Subcutaneous abdominal adipose tissue (tissue), 5 donors: ENCODE measurements around the gene FPR2.
"Not testable (repeated sequence)": the region's sequence is repeated elsewhere in the genome, so short reads cannot be mapped to it uniquely, and the experiment has no call there.

Source experiments
- H3K27ac ChIP-seq: one replicate; pipeline ENCODE4 v1.7.0; 2013; ENCODE audit warnings: low read depth, mild to moderate bottlenecking, inconsistent platforms, low read length, moderate library complexity
- H3K27me3 ChIP-seq, 5 donors: one replicate each; pipeline ENCODE4 v1.7.0; 2013; ENCODE audit warnings: low read length in 5 of 5, inconsistent platforms in 1 of 5; ENCODE audit not compliant: control insufficient read depth in 5 of 5, insufficient read depth in 4 of 5
- H3K36me3 ChIP-seq, 5 donors: one replicate each; pipeline ENCODE4 v1.7.0; 2013; ENCODE audit warnings: low read length in 5 of 5; ENCODE audit not compliant: control insufficient read depth in 5 of 5, insufficient read depth in 5 of 5
- H3K4me1 ChIP-seq, 5 donors: one replicate each; pipeline ENCODE4 v1.7.0; 2013; ENCODE audit warnings: low read length in 5 of 5, mild to moderate bottlenecking in 3 of 5, moderate library complexity in 1 of 5; ENCODE audit not compliant: control insufficient read depth in 5 of 5, insufficient read depth in 5 of 5
- H3K4me3 ChIP-seq, 5 donors: one replicate each; pipeline ENCODE4 v1.7.0; 2013; ENCODE audit warnings: low read length in 5 of 5, low read depth in 1 of 5
- H3K9ac ChIP-seq, 5 donors: one replicate each; pipeline ENCODE4 v1.7.0; 2013; ENCODE audit warnings: low read length in 5 of 5, mild to moderate bottlenecking in 4 of 5, moderate library complexity in 3 of 5
- H3K9me3 ChIP-seq, 5 donors: one replicate each; pipeline ENCODE4 v1.7.0; 2013; ENCODE audit warnings: low read length in 5 of 5; ENCODE audit not compliant: control insufficient read depth in 5 of 5
- donor health status: healthy.
- donor health status: healthy.
- donor health status: healthy.
- donor health status: healthy.
- donor health status: healthy.

The FPR2 gene

GRCh38 chr19:51722492-51722891, 38.5 kb upstream of the FPR2 start:
- Histone ChIP-seq H3K27ac (no peak overlapping the region), H3K9ac (no peak overlapping the region), H3K4me3 (no peak overlapping the region), H3K4me1 (peaks cover 0 to 5% (median 0%) of the 10 kb centered on the region in 5 donors), H3K9me3 (no peaks in the 10 kb centered on the region), H3K27me3 (peaks cover 19 to 74% (median 49%) of the 10 kb centered on the region in 5 donors), H3K36me3 (no peaks in the 10 kb centered on the region)

GRCh38 chr19:51724543-51724942, 36.4 kb upstream of the FPR2 start:
- Histone ChIP-seq H3K4me3 (no peak overlapping the region), H3K36me3 (no peaks in the 10 kb centered on the region), H3K4me1 (peaks cover 0 to 3% (median 0%) of the 10 kb centered on the region in 5 donors), H3K27me3 (peaks cover 16 to 70% (median 50%) of the 10 kb centered on the region in 5 donors), H3K27ac (no peak overlapping the region), H3K9me3 (no peaks in the 10 kb centered on the region), H3K9ac (no peak overlapping the region)

GRCh38 chr19:51726049-51726448, 34.9 kb upstream of the FPR2 start:
- Histone ChIP-seq H3K4me3 (no peak overlapping the region), H3K9me3 (no peaks in the 10 kb centered on the region), H3K27me3 (peaks cover 13 to 59% (median 42%) of the 10 kb centered on the region in 5 donors), H3K4me1 (no peaks in the 10 kb centered on the region), H3K9ac (no peak overlapping the region), H3K27ac (no peak overlapping the region), H3K36me3 (no peaks in the 10 kb centered on the region)

- H3K4me1 ChIP-seq = no peaks in the 10 kb centered on the region
- H3K9ac ChIP-seq = no peak overlapping the region
- H3K27ac ChIP-seq = no peak overlapping the region
- no peak overlapping the region for H3K4me3 ChIP-seq
- H3K27me3 ChIP-seq = peaks cover 13 to 61% (median 45%) of the 10 kb centered on the region in 5 donors
- no peaks in the 10 kb centered on the region for H3K9me3 ChIP-seq
- no peaks in the 10 kb centered on the region for H3K36me3 ChIP-seq
These were observed 33.6 kb upstream of the FPR2 start for GRCh38 chr19:51727349-51727880.

- H3K36me3 ChIP-seq = no peaks in the 10 kb centered on the region
- H3K9ac ChIP-seq = no peak overlapping the region
- H3K9me3 ChIP-seq = no peaks in the 10 kb centered on the region
- H3K4me3 ChIP-seq = no peak overlapping the region
- H3K4me1 ChIP-seq = no peaks in the 10 kb centered on the region
- no peak overlapping the region for H3K27ac ChIP-seq
- H3K27me3 ChIP-seq = peaks cover 13 to 46% (median 35%) of the 10 kb centered on the region in 5 donors
These were observed 31.2 kb upstream of the FPR2 start for GRCh38 chr19:51729781-51730180.

- Histone ChIP-seq H3K9ac (no peak overlapping the region), H3K4me3 (no peak overlapping the region), H3K9me3 (no peaks in the 10 kb centered on the region), H3K27me3 (peaks cover 4 to 23% (median 13%) of the 10 kb centered on the region in 5 donors), H3K4me1 (peaks cover 0 to 6% (median 0%) of the 10 kb centered on the region in 5 donors), H3K36me3 (no peaks in the 10 kb centered on the region), H3K27ac (no peak overlapping the region)
These were observed 27.0 kb upstream of the FPR2 start for GRCh38 chr19:51733742-51734522.

- Histone ChIP-seq H3K9ac (no peak overlapping the region), H3K9me3 (no peaks in the 10 kb centered on the region), H3K27me3 (peaks cover 4 to 24% (median 15%) of the 10 kb centered on the region in 5 donors), H3K36me3 (no peaks in the 10 kb centered on the region), H3K27ac (no peak overlapping the region), H3K4me1 (peaks cover 0 to 6% (median 0%) of the 10 kb centered on the region in 5 donors), H3K4me3 (no peak overlapping the region)
These were observed 25.1 kb upstream of the FPR2 start for GRCh38 chr19:51735759-51736449.

GRCh38 chr19:51737389-51737788, 23.6 kb upstream of the FPR2 start:
- Histone ChIP-seq H3K9ac (no peak overlapping the region), H3K27ac (no peak overlapping the region), H3K27me3 (peaks cover 4 to 20% (median 16%) of the 10 kb centered on the region in 5 donors), H3K9me3 (no peaks in the 10 kb centered on the region), H3K4me1 (peaks cover 0 to 6% (median 0%) of the 10 kb centered on the region in 5 donors), H3K4me3 (no peak overlapping the region), H3K36me3 (no peaks in the 10 kb centered on the region)

- Histone ChIP-seq H3K36me3 (no peaks in the 10 kb centered on the region), H3K4me1 (peaks cover 0 to 6% (median 0%) of the 10 kb centered on the region in 5 donors), H3K9me3 (no peaks in the 10 kb centered on the region), H3K4me3 (no peak overlapping the region), H3K9ac (no peak overlapping the region), H3K27ac (no peak overlapping the region), H3K27me3 (peaks cover 4 to 18% (median 14%) of the 10 kb centered on the region in 5 donors)
These were observed 23.1 kb upstream of the FPR2 start for GRCh38 chr19:51737924-51738323.

GRCh38 chr19:51738523-51738922, 22.5 kb upstream of the FPR2 start:
- H3K9me3 ChIP-seq, H3K9ac ChIP-seq, H3K36me3 ChIP-seq, H3K4me1 ChIP-seq, H3K27ac ChIP-seq, H3K4me3 ChIP-seq: not testable (repeated sequence)
- peaks cover 4 to 18% (median 11%) of the 10 kb centered on the region in 5 donors for H3K27me3 ChIP-seq
